ENCODE results near the gene EHD3.

GRCh38 chr2:31204783-31205182 is 29.2 kb upstream of the EHD3 start:
- TF ChIP-seq CTCF (IDR thresholded peaks at IDR 0.05) (no peak), ZFX (IDR thresholded peaks at IDR 0.05; ENCODE audit: borderline replicate concordance) (no peak)
